ENCODE measurements around the gene KCNJ12. TPM values are rescaled to one million over a fixed set of nuclear protein-coding genes. Genes with fewer than 3 reads are reported as not detected.

The KCNJ12 gene
- total RNA-seq, 1 experiment from 2014 or later, result 1.2 TPM

DNA sequence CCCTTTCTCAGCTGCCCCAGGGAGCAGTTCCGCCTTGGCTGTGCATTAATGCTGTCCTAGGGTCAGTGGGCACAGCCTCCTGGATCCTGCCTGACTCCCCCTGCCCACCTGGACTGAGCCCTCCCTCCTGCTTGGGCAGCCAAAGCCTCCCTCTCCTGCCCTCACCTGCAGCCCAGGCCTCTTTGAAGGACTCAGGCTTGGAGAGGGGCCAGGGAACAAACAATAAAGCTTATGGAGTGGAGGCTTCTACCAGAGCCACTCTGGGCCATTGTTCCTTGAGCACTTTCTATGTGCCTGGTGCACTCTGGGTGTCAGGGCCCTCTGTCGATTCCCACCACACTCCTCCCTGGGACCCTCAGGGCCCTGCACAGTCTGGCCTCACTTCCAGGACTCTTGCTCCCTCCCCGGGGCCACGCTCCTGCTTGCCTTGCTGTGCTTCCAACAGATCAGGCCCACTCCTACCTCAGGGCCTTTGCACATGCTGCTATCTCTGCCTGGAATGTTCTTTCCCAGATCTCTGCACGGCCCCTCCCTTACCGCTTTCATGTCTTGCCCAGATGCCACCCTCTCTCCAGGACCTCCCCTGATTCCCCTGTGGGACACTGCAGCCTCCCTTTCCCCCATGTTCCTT, 5.0 kb downstream of the KCNJ12 start:
- no TSS peak for BruUV-seq (replicated peaks)
- ChIA-PET POLR2A (ENCODE audit: low non-redundant PET) (no interaction called here), CTCF (no interaction called here)
- no peak for DNase-seq (ENCODE audit: low spot score)
- Histone ChIP-seq H3K4me3 (ENCODE audit: low read depth, low read length, poor library complexity, severe bottlenecking) (no peak overlapping the region), H3K4me1 (ENCODE audit: insufficient read depth, low read length, poor library complexity, severe bottlenecking) (peaks cover 13% of the 10 kb centered on the region), H3K27ac (ENCODE audit: low read depth, low read length, poor library complexity, severe bottlenecking) (no peak overlapping the region), H3K27me3 (replicated peaks; ENCODE audit: insufficient read depth, low read depth, low read length, poor library complexity) (peaks cover 26% of the 10 kb centered on the region), H3K9me3 (ENCODE audit: low read depth, low read length, poor library complexity, severe bottlenecking) (no peaks in the 10 kb centered on the region), H3K36me3 (ENCODE audit: insufficient read depth, low read length, poor library complexity, severe bottlenecking) (no peaks in the 10 kb centered on the region)
- intact Hi-C loops (cut with micrococcal nuclease; ENCODE audit: unreplicated experiment), result no loop called here
- TF ChIP-seq, protein P1, sequence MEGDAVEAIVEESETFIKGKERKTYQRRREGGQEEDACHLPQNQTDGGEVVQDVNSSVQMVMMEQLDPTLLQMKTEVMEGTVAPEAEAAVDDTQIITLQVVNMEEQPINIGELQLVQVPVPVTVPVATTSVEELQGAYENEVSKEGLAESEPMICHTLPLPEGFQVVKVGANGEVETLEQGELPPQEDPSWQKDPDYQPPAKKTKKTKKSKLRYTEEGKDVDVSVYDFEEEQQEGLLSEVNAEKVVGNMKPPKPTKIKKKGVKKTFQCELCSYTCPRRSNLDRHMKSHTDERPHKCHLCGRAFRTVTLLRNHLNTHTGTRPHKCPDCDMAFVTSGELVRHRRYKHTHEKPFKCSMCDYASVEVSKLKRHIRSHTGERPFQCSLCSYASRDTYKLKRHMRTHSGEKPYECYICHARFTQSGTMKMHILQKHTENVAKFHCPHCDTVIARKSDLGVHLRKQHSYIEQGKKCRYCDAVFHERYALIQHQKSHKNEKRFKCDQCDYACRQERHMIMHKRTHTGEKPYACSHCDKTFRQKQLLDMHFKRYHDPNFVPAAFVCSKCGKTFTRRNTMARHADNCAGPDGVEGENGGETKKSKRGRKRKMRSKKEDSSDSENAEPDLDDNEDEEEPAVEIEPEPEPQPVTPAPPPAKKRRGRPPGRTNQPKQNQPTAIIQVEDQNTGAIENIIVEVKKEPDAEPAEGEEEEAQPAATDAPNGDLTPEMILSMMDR (conservative IDR thresholded peaks at IDR 0.05; ENCODE audit: low read depth, low read length), result no peak
- TF ChIP-seq EZH2 (IDR thresholded peaks at IDR 0.05; ENCODE audit: borderline replicate concordance, low read depth, low read length, poor library complexity, severe bottlenecking), result no peak

DNA sequence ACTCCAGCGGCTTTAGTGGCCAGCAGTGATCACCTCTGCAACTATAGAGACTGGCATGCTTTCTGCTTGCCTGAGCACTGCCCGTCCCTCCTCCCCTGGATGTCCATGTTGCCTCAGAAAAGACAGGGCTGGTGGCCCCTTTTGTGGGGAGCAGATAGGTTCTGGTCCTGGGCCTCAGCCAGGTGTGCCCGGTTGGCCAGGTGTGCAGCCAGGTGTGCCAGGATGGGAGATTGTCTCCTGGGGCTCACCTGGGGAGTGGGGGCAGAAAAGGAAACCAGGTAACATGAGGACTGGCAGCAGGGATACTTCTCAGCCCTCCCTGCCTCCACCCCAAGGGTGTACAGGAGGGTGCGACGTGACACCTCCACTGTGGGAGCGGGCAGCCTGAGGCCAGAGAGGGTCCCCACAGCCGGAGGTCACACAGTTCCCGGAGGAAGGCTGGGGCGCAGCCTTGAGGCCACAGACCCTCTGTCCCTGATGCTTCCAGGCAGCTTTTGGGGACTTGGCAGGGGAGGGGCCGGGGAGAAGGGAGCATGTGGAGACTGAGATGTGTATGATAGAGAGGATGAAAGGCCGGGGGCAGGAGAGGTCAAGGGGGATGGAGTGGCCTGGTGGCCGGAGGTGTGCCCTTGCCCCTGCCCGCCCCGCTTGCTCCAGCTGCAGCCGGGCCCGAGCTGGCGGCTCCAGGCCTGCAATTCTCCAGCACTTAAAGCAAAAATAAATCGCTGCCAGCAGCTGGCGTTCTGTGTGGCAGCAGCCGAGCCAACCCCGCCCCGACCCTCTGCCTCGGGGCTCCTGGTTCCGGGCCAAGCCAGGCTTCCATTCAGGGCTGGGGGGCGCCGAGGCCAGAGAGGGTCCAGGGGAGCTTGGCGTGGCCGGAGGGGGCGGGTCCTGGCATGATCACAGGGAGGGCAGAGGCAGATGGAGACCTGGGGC, 6.7 kb downstream of the KCNJ12 start:
- intact Hi-C loops (cut with micrococcal nuclease; ENCODE audit: unreplicated experiment), result no loop called here
- H3K9me3 ChIP-seq (ENCODE audit: low read depth, low read length, poor library complexity, severe bottlenecking), result no peaks in the 10 kb centered on the region
- ChIA-PET POLR2A (ENCODE audit: low non-redundant PET) (no interaction called here), CTCF (no interaction called here)
- H3K27me3 ChIP-seq (replicated peaks; ENCODE audit: insufficient read depth, low read depth, low read length, poor library complexity), result peaks cover 15% of the 10 kb centered on the region
- no peak overlapping the region for H3K4me3 ChIP-seq (ENCODE audit: low read depth, low read length, poor library complexity, severe bottlenecking)
- TF ChIP-seq, protein P1 (conservative IDR thresholded peaks at IDR 0.05; ENCODE audit: low read depth, low read length), result no peak
- TF ChIP-seq EZH2 (IDR thresholded peaks at IDR 0.05; ENCODE audit: borderline replicate concordance, low read depth, low read length, poor library complexity, severe bottlenecking), result no peak
- no peak overlapping the region for H3K27ac ChIP-seq (ENCODE audit: low read depth, low read length, poor library complexity, severe bottlenecking)
- H3K4me1 ChIP-seq (ENCODE audit: insufficient read depth, low read length, poor library complexity, severe bottlenecking), result peaks cover 4% of the 10 kb centered on the region
- H3K36me3 ChIP-seq (ENCODE audit: insufficient read depth, low read length, poor library complexity, severe bottlenecking), result no peaks in the 10 kb centered on the region
- no peak for DNase-seq (ENCODE audit: low spot score)
- BruUV-seq (replicated peaks), result no TSS peak

DNA sequence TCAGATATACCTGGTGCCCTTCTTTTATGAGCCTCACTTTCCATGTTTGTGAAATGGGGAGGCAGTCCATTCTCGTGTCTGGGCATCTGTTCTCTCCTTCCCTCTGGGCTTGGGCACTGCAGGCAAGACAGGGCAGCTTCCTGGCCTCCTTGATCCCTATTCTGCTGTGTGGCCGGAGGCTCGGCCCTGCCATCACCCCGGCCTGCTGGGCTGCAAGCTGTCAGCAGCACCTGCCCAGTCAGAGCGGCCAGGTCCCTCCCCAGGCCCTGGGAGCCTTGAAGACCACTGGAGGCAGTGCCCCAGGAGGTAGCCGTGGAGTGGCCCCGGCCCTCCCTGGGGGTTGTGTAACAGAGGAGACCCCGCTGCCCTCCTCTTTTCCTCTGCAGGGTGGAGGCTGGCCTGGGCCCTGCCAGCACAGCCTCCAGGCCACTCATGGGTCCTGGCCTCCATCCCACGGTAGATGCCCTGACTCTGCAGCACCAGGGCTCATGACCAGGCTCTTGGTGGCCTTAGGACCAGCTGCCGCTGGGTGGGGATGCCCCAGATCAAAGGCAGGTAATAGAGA, 9.2 kb downstream of the KCNJ12 start:
- POLR2A ChIA-PET (ENCODE audit: low non-redundant PET), result no interaction called here
- intact Hi-C loops (cut with micrococcal nuclease; ENCODE audit: unreplicated experiment), result no loop called here
- Histone ChIP-seq H3K9me3 (ENCODE audit: low read depth, low read length, poor library complexity, severe bottlenecking) (no peaks in the 10 kb centered on the region), H3K4me3 (ENCODE audit: low read depth, low read length, poor library complexity, severe bottlenecking) (no peak overlapping the region), H3K4me1 (ENCODE audit: insufficient read depth, low read length, poor library complexity, severe bottlenecking) (no peaks in the 10 kb centered on the region), H3K27ac (ENCODE audit: low read depth, low read length, poor library complexity, severe bottlenecking) (no peak overlapping the region), H3K36me3 (ENCODE audit: insufficient read depth, low read length, poor library complexity, severe bottlenecking) (no peaks in the 10 kb centered on the region), H3K27me3 (replicated peaks; ENCODE audit: insufficient read depth, low read depth, low read length, poor library complexity) (peaks cover 13% of the 10 kb centered on the region)
- BruUV-seq (replicated peaks), result no TSS peak
- DNase-seq (ENCODE audit: low spot score), result no peak
- TF ChIP-seq, protein P1 (conservative IDR thresholded peaks at IDR 0.05; ENCODE audit: low read depth, low read length), result no peak
- TF ChIP-seq EZH2 (IDR thresholded peaks at IDR 0.05; ENCODE audit: borderline replicate concordance, low read depth, low read length, poor library complexity, severe bottlenecking), result no peak
- CTCF ChIA-PET, result no interaction called here
